ENCODE data around the gene BAIAP2L2. TPM values are rescaled to one million over a fixed set of nuclear protein-coding genes. Genes with fewer than 3 reads are reported as not detected.

Gene BAIAP2L2
- total RNA-seq, 1 donor from 2014 or later = 0.61 TPM

DNA sequence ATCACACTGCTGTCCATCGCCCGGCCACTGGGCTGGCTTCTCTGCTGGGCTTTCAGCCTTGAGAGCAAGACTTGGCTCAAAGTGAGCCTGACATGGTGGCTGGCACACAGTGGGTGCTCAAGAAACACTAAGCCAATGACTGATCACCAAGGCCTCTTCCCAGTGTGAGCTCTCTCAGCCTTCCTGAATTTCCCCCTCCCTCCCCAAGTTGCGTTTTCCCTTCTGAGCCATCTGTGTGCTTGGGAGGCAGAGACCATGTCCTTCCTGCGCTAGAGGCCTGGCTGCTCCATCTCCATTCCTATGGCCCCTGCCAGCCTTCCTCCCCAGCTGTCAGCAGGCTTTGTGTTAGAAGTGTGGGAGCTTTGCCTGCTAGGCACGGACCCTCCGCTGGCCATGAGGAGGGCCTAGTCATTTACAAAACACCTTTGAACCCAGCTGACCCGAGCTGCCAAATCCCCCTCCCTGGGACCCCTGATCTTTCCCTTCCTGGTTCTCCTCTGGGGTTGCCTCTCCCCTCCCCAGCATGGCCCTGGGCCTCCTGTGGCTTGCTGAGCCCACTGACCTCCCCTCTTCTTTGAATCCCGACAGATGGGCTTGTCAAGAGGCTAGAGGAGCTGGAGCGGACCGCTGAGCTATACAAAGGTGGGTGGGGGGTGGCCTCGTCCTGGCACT lies 40.1 kb downstream of the BAIAP2L2 start:
- intact Hi-C loops (cut with micrococcal nuclease) = no loop called here

DNA sequence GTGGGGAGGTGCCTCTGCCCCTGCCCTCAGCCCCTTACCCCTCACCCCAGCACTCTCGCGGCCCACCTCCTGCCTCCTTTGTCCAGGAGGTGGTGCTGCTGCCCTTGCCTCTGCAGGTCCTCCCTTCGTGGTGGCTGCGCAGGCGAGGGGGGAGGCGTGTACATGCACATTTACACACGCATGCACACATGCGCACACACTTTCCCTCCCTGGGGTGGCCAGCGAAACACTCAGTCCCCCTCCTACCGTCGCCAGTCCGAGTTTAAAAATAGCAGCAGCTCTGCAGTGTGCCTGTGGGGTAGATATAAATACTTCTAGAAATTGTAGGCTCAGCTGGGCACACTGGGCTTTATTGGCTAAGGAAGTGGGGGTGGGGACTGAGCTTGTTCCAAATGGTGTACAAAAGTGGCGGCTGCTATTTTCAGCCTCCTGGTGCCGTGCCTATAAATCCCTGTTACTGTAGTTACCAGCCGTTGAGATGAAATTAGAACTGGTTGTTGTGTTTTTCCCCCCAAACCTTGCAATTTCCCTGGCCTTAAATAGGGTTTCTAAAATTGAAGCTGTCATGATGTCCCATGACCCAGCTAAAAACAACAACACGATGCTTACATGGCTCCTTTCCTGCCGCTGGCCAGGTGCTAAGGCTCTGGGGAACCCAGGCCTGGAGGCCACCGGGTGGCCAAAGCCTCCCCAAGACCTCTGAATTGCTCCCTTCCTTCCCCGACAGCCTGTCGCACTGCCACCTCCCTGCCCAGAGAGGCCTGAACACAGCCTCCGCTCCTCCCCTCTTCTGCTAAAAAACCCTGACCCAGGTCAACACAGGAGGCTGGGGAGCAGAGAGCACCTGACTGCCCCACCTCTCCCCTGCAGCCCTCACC lies 40.9 kb downstream of the BAIAP2L2 start:
- intact Hi-C loops (cut with micrococcal nuclease) = loop anchor here (5.0 kb wide), 1 partner anchor 82 kb away; no protein-coding TSS in a partner anchor

DNA sequence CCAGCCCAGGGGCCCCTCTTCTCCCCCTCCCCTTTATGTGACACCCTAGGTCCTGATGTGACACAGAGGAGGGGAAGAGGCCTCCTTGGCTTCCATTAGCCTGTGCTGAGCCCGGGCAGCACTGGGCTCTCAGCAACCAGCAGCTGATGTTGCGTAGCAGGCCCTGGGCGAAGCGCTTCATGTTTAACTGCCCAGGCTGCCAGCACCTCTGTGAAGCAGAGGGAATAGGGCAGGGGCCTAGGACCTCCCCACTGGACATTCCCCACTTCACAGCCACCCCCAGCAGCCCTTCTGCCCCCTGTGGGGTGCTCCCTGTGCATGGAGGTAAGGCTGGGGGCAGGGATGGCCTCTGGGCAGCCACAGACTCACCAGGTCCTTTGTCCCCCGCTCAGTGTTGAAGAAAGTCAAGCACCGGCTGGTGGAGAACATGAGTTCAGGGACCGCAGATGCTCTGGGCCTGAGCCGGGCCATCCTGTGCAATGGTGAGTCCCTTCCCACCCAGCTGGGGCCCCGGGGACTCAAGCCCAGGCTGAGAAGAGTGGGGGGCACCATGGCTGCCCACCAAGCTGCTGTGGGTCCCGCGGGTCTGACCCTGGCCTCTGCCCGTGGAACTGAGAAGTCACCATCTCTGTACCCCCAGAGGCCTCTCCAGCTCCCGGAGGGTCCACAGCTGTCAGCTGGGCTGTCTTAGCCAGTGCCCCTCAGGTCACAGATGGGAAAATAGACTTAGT lies 41.7 kb downstream of the BAIAP2L2 start:
- intact Hi-C loops (cut with micrococcal nuclease) = loop anchor here (5.0 kb wide), 1 partner anchor 82 kb away; no protein-coding TSS in a partner anchor

DNA sequence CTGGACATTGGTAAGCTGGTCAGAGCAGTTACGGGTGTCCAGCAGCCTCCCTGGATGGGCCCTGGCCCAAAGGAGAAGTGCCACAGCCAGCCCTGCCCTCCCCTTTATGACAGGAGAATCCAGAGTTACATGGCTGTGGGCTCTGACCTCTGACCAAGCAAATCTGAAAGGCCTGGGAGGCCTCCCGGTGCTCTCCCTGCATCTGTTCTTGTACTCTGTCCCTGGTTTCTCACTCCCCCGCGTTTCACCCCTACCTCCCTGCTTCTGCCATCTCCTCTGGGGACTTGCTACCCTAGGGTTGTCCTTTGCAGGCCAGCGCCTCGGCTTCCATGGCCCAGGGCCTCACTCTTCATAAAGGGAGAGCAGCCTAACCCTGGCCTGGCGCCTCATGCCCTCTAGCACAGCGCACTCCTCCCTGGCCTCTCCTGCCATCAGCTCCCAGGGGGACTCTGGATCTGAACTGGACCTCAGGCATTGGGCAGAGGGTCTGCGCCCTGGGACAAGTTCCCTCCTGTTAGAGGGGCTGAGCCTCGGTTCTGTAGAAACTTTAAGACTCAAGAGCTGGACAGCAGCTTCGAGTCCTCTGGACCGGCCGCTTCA lies 42.6 kb downstream of the BAIAP2L2 start:
- intact Hi-C loops (cut with micrococcal nuclease) = loop anchor here (5.0 kb wide), 1 partner anchor 81 kb away; no protein-coding TSS in a partner anchor

DNA sequence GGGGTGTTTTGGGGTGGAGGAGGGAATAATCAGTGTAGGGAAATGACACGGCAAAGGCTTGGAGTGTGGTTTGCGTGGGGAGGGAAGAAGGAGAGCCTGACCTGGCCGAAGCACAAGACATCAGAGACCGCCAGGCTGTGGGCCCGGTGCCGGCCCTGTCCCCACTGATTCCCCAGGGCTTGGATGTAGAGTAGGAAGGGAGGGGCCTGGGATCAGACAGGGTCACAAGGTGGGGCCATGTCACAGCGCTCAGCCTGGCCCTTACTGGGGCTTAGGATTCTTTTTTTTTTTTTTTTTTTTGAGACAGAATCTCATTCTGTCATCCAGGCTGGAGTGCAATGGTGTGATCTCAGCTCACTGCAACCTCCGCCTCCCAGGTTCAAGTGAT lies 43.5 kb downstream of the BAIAP2L2 start:
- intact Hi-C loops (cut with micrococcal nuclease) = loop anchor here (5.0 kb wide), 1 partner anchor 80 kb away; no protein-coding TSS in a partner anchor

DNA sequence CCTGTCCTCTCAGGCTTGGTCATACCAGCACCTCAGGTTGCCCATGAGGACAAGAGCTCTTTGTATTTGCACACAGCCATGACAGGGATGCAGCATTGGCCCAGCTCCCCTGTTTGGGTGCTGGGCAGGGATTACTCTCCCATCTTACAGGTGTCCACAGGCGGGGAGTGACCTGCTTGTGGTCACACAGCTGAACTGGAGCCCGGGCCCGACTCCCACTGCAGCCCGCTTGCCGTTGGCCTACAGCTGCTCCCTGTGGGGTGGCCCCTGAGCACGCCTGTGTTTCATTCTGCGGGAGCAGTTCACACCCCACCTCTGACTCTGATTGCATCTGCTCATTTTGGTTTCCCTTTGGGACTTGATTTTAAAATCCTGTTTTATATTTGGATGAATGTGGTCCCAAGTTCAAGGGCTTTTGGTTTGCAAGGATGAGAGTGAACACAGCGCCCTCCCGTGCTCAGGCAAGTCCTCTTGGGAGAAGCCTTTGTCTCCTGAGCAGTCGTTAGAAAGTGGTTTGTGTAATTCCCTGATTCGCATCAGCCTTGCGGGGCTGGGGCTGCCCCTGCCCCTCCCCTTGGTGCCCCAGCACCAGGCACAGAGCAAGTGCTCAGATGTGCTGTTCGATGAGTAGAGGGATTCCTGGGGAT lies 44.0 kb downstream of the BAIAP2L2 start:
- intact Hi-C loops (cut with micrococcal nuclease) = loop anchor here (5.0 kb wide), 1 partner anchor 79 kb away; no protein-coding TSS in a partner anchor

DNA sequence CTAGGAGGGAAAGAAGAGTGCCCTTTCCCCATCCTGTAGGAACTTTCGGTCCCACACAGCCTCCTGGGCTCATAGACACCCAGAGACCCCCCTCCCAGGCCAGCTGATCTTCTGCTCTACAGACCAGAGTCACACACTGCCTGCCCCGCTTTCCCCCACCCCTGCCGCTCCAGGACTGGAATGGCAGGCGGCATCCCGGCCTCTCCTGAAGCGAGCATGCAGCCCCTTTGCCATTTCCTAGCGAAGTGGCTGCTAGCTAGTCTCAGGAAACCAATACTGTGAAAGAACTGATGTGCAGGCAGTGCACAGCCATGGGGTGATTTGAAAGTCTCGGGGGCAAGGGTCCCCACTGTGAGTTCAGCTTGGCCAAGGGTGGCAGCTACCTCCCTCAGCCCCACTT lies 44.9 kb downstream of the BAIAP2L2 start:
- intact Hi-C loops (cut with micrococcal nuclease) = loop anchor here (5.0 kb wide), 1 partner anchor 78 kb away; no protein-coding TSS in a partner anchor

DNA sequence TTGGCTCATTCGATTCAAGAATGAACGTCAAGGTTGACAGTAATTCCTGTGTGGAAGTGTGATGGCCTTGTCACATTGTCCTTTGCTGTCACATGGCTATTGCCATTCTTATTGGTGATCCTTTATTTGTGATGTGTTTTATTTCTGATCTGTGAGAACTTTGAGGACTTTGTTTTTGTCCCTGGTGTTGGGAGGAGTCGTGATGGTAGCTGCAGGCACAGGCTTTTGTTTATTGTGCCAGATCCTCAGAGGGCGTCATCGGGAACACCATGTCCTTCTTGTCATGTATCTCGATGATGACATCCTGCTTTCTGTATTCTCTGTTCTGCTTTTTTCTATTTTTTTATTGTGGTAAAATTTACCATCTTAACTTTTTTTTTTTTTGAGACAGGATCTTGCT lies 47.7 kb downstream of the BAIAP2L2 start:
- intact Hi-C loops (cut with micrococcal nuclease) = no loop called here

DNA sequence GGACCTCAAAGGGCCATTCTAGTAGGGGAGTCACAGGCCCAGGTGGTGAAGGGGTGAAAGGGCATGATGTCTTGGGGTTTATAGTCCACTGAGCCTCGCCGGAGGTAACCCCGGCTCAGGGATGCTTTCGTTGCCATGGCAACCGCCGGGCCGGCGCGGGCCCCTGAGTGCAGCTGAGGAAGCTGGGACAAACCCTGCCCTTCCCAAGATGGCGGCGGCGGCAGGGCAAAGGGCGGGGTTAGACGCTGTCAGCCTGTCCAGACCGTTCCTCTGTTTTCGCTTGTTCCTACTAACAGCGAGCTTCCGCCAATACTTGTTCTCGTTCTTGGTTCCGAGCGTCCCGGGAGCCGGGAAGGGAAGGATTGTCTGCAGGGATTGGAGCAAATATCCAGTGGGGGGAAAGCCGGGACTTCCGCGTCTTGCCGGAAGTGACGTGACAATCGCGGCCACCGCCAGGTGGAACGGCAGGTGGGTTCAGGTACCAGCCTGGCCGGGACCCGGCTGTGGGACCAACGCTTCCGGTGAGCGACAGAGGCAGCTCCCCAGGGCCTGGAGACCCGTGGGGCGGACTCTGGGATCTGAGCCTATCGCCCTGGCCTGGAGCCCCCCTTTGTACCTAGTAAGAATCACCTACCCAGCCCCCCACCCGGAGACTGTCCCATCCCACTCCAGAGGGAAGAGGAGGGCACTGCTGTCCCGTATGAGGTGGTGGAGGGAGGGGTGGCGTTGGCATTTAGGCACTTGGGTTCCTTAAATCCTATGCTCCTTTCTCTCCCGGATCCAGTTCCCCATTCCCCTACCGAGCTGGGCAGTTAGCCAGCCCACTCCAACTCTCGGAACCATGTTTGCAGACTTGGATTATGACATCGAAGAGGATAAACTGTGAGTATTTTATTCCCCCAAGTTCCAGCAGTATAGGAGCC lies 53.3 kb downstream of the BAIAP2L2 start, which contains the start of gene PICK1:
PICK1 (plus strand) TSS at position 436 of the 923 bp plus-strand sequence; CDS start at position 842, 406 bp downstream.
- intact Hi-C loops (cut with micrococcal nuclease) = loop anchor here (1.0 to 5.0 kb wide), 4 partner anchors 124 to 513 kb away; partner anchors contain the start of genes DDX17, DMC1, PLA2G6 and TMEM184B

DNA sequence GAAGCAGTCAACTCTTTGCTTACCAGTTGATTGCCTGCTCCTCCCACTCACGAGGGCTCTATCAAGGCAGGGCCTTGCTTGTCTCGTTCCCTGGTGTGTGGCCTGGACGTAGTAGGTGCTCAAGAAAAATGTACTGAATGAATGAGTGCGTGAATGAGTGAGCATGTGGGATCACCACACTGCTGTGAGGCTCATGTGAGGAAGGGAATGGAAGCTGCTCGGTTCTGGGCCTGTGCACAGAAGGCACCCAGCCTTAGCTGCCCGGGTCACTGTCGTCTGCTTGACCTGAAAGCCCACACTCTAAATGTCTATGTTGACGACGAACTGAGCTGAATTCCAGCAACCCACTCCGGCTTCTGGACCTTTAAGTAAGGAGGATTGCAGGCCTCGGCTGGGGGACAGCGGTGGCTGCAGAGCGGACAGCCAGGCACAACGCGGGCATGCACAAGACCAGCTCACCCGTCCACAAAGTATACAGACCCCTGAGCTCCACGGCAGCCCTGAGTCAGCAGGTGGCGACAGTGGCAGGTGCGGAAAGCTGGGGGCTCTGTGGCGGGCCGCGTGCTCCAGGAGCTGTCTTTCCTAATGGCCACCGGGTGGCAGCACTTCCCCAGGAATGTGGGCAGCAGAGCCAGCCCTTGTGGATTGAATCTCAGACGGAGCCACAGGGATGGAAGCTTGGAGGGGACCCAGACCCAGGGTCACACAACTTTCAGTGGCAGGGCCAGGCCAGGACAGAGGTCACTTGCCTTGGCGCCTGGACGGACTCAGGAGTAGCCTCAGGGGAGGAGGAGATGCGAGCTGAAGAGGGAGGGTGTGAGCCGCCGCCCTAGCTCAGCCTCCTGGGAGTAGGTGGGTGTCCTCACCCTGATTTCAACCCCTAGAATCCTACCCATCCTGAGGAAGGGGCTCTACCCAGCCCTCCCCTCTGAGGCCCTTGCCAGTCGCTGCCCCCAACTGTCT lies 58.3 kb downstream of the BAIAP2L2 start:
- intact Hi-C loops (cut with micrococcal nuclease) = loop anchor here (1.0 kb wide), 4 partner anchors 149 to 653 kb away; partner anchors contain the start of genes GTPBP1 and MAFF

DNA sequence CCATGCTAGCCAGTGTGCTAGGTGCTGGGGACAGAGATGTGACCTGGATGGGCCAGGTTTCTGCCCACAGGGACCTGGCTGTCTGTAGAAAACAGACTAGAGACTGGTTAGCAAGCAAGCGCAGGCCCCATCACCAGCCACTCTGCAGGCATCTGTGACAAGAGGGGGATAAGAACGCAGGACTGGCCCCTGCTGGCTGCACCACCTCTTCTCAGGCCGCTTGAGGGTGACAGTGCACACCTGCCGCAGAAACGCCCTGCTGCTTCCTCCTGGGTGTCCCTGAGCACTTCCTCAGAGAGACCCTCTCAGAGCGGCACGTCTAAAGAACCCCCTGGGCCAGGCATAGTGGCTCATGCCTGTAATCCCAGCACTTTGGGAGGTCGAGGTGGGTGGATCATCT lies 59.2 kb downstream of the BAIAP2L2 start:
- intact Hi-C loops (cut with micrococcal nuclease) = no loop called here

DNA sequence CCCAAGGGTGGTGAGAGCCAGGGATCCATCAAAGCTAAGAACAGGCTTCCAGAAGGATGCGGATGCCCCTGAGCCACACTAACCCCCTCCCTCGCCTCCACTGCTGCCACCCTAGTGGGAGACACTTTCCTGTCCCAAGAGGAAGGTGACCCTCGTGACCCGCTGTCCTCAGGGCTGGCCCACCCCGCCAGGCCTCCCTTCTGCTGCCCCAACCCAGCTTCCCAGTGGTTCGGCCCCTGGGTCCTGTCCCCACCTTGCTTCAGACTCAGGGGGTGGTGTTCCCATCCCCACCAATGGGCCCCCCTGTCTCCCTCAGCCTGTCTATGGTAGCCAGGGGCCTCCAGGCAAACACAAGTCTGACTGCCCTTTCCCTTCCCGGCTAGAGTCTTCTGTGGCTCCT lies 59.8 kb downstream of the BAIAP2L2 start:
- intact Hi-C loops (cut with micrococcal nuclease) = no loop called here

DNA sequence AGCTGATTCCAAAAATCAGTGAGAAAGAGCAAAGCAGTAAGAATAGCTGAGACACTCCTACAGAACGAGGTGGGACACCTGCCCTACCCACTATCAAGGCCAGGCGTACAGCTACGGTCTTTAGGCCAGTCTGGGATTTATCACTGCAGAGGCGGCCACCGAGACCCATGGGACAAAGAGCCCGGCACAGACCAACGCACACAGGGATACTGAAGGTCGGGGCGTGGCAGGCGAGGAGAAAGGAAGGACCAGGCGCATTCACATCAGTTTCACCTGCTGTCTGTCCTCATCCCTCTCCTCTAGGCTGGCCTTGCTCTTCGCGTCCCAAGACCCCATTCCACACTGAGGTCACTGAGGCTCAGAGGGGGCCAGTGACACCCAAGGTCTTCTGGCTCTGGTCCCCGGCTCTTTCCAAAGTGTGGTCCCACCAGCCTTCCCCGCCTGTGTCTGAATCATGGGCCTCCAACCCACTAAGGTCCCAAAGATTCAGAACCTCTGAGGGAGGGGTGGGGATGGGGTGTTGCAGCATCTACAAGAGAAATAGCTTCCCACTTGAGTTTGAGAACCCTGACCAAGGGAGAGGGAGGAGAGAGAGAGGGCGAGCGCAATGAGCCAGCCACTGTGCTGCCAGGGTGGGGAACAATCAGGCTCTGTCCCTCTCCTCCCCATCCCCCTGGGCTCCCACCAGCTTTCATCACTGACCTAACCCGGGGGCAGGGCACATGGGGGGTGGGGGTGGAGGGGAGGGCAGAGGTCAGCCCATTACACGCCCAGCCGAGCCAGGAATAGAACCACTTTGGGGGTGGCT lies 60.5 kb downstream of the BAIAP2L2 start:
- intact Hi-C loops (cut with micrococcal nuclease) = no loop called here

DNA sequence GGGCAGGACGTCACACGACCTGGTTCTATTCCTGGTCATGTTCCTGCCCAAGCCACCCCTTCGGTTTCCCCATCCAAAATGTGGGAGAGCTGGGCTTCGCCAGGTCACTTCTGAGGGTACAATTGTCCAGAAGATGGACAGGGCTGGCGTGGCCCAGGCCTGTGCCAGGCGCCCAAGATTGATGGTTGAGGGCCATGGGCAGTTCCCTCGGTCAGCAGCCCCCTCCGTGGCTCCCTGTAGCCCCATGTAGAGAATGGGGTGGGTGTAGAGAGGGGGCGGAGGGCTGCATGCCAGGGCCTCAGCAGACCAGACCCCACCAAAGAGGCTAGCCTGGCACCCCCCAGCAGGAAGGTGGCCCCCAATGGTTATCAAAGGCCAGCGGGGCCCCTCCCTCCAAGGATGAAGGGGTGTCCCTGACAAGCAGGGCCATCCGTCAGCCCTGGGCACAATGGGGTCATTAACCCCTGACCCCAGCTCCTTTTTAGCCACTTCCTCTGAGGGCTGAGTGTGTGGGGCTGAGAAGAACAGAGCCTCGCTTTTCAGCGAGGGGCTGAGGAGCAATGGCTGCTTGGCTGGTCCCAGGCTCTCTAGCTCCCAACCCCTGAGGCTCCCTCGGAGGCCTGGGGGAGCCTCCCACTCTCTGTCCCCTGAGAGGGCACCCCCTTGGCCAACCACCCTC lies 64.3 kb downstream of the BAIAP2L2 start:
- intact Hi-C loops (cut with micrococcal nuclease) = no loop called here

DNA sequence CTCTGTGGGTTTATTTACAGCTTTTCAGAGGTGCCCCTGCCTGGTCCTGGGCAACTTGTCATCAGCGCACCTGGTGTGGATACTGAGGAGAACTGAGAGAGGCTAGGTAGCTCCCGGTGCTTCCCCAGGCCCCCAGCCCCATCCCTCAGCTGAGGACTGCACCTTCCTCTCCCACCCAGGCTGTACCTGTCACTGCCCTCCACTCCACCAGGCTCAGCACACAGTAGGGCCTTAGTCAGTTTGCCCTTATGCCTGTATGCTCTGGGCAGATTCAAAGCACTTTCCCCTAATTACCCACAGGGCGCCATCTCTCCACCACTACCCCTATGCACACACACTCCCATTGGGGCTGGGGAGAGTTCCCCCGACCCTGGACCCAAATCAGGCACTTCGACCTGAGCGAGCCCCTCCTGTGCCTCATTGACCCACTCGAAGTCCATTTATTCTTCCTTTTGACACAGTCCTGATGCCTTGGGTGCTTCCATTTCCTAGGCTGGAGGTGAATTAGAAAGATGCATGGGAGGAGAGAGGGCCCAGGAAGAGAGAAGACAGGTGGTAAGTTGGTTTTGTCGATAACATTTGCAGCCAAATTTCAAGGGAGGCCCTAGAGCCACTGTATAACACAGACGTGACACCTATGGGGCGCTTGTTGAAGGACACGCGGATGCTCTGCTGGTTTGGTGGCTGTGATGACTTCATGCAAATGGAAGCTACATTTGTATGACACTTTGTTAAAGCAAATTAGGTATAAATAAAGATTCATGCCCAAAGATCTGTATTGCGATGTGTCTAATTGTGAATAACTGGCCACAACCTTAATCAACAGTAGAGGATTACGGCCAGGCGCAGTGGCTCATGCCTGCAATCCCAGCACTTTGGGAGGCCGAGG lies 67.1 kb downstream of the BAIAP2L2 start:
- intact Hi-C loops (cut with micrococcal nuclease) = no loop called here

DNA sequence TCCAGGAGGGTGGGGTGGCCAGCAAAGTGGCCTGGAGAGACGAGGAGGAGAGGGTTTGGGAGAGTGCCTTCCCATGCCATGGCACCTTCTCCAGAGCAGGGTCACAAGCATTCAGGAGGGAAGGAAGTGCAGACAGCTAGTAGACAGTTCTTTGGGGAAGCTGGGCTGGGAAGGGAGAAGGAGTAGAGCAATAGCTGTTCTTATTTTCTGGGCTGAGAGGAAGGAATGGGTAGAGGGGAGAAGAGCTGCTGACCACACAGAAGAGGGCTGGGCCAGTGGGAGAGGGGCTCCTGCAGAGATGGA lies 68.0 kb downstream of the BAIAP2L2 start:
- intact Hi-C loops (cut with micrococcal nuclease) = no loop called here

Measured in T-helper 1 cell treated with Interleukin-12 subunit alpha and Interleukin-12 subunit beta and Interleukin-4 antibody, amounts not matched to agents 30 ng/mL and 1 ng/mL, for 36 hours (primary cell).